HepG2 (cell line): ENCODE measurements around the gene CDK14. TPM values are rescaled to one million over a fixed set of nuclear protein-coding genes. Genes with fewer than 3 reads are reported as not detected.
A peak's percentile ranks its signal among the peaks of the same experiment; 100 is the strongest.

Experiments used
- ATAC-seq: fragments of 200-7000 bp; cut with Tn5 transposase; 3 replicates; pipeline ENCODE4 v1.9.1; 2020; ENCODE audit warnings: mild to moderate bottlenecking, moderate library complexity
- BruUV-seq: library from RNA; stranded (reverse); fragments of 400-500 nt; replicated peaks from 2 replicates; lab custom pipeline; 2021; lab: Mats Ljungman, UMichigan
- CTCF ChIA-PET: fragments of 300-600 bp; formaldehyde crosslinking; extraction: SDS; loops from one replicate; lab custom pipeline; 2021; ENCODE audit warnings: low total read pairs, inconsistent platforms, low intra/inter-chr PET ratio; lab: Yijun Ruan, JAX
- POLR2A ChIA-PET: fragments of 350-600 bp; sonication (Branson Sonifier 250); formaldehyde crosslinking; loops from one replicate; lab custom pipeline; 2020; ENCODE audit warnings: antibody characterized with exemption, inconsistent platforms; lab: Yijun Ruan, JAX
- DNase-seq: peaks from one replicate; pipeline ENCODE4 v3.0.0-alpha.2; 2015; ENCODE audit warnings: low spot score
- FAIRE-seq: peaks from 3 replicates; lab custom pipeline; 2011; peaks lifted over from hg19 to GRCh38; lab: Jason Lieb, UNC
- H2AFZ ChIP-seq: one replicate; pipeline ENCODE4 v1.6.1; 2011; ENCODE audit warnings: low read length, inconsistent platforms
- H3K27ac ChIP-seq: fragments of 300-600 bp; 3 replicates; pipeline ENCODE4 v1.8.0; 2011; ENCODE audit warnings: mixed run types, mild to moderate bottlenecking, mixed read lengths, low read length, inconsistent platforms; ENCODE audit not compliant: insufficient read depth; ENCODE audit errors: extremely low read length
- H3K27me3 ChIP-seq, 2 experiments: fragments of 200-600 bp in 1 of 2; 2 replicates in 1 of 2; 3 replicates in 1 of 2; pipeline versions ENCODE4 v1.6.0 to v1.8.0; 2011; ENCODE audit warnings: low read length in 2 of 2, mild to moderate bottlenecking in 2 of 2, moderate library complexity in 2 of 2, inconsistent platforms in 1 of 2; ENCODE audit not compliant: insufficient read depth in 2 of 2, control insufficient read depth in 1 of 2
- H3K36me3 ChIP-seq, 2 experiments: fragments of 200-600 bp in 1 of 2; replicated peaks in 1 of 2; 2 replicates in 1 of 2; 3 replicates in 1 of 2; pipeline versions ENCODE4 v1.5.1 to v1.8.0; 2011; ENCODE audit warnings: low read length in 2 of 2, inconsistent platforms in 1 of 2; ENCODE audit not compliant: insufficient read depth in 2 of 2, control insufficient read depth in 1 of 2
- H3K4me1 ChIP-seq: 2 replicates; pipeline ENCODE4 v1.5.1; 2012; ENCODE audit warnings: low read length, inconsistent platforms; ENCODE audit not compliant: insufficient read depth
- H3K4me2 ChIP-seq: 2 replicates; pipeline ENCODE4 v1.6.0; 2011; ENCODE audit warnings: low read depth, low read length, inconsistent platforms
- H3K4me3 ChIP-seq, 3 experiments: fragments of 200-600 bp in 1 of 3; sonication (generic), shearing (Covaris generic) in 1 of 3; replicated peaks in 1 of 3; 2 replicates each; pipeline ENCODE4 v1.5.1; 2011 to 2016; ENCODE audit warnings: low read length in 3 of 3, inconsistent platforms in 2 of 3, low read depth in 2 of 3, mild to moderate bottlenecking in 2 of 3, control low read depth in 1 of 3, mixed read lengths in 1 of 3; ENCODE audit not compliant: insufficient read depth in 1 of 3
- H3K79me2 ChIP-seq: one replicate; pipeline ENCODE4 v1.6.1; 2011; ENCODE audit warnings: low read length, inconsistent platforms; ENCODE audit not compliant: insufficient read depth
- H3K9ac ChIP-seq: 2 replicates; pipeline ENCODE4 v1.6.0; 2011; ENCODE audit warnings: mild to moderate bottlenecking, low read depth, low read length, inconsistent platforms; ENCODE audit not compliant: insufficient read depth
- H3K9me3 ChIP-seq: 2 replicates; pipeline ENCODE4 v1.5.1; 2012; ENCODE audit warnings: mild to moderate bottlenecking, low read length
- H4K20me1 ChIP-seq: 2 replicates; pipeline ENCODE4 v1.6.0; 2011; ENCODE audit warnings: inconsistent platforms, mild to moderate bottlenecking, low read length, moderate library complexity; ENCODE audit not compliant: insufficient read depth
- ELF4 ChIP-seq: sonication (generic); formaldehyde crosslinking; IDR thresholded peaks from 2 replicates; pipeline ENCODE4 v1.5.0; 2020; ENCODE audit warnings: missing genetic modification reagents, mild to moderate bottlenecking, moderate library complexity, borderline replicate concordance
- MAFF ChIP-seq: IDR thresholded peaks from 2 replicates; pipeline ENCODE4 v1.6.1; 2011; ENCODE audit warnings: low read depth, low read length, improper control_type of control experiment
- MAFK ChIP-seq, 2 experiments: IDR thresholded peaks in 1 of 2; conservative IDR thresholded peaks in 1 of 2; 2 replicates each; pipeline ENCODE4 v1.6.1; 2011; ENCODE audit warnings: improper control_type of control experiment in 2 of 2, low read length in 2 of 2
- ZFP37 ChIP-seq: sonication (generic); formaldehyde crosslinking; IDR thresholded peaks from 2 replicates; pipeline ENCODE4 v1.4.0; 2020; ENCODE audit warnings: missing genetic modification reagents, borderline replicate concordance
- ZMAT3 ChIP-seq: sonication (generic); formaldehyde crosslinking; conservative IDR thresholded peaks from 2 replicates; pipeline ENCODE4 v1.7.0; 2021; ENCODE audit warnings: missing genetic modification reagents
- WGBS: methylation state at CpG from one replicate; pipeline ENCODE4 v1.1.6; 2017; ENCODE audit warnings: low lambda C conversion rate; 5-methylcytosine and 5-hydroxymethylcytosine counted together
- in situ Hi-C: cut with HindIII; loops from 2 replicates; pipeline ENCODE4 v1.10.0; 2017; ENCODE audit warnings: low pct_unique_long_range_greater_than_20kb; ENCODE audit not compliant: extremely low pct_ligation_motif_present
- intact Hi-C: fragments of 100-400 bp; cut with micrococcal nuclease; formaldehyde crosslinking; loops from one replicate; pipeline ENCODE4 v1.10.0; 2022; ENCODE audit not compliant: unreplicated experiment
- polyA plus RNA-seq, 8 experiments: library from polyadenylated mRNA; depleted of rRNA in 3 of 8; stranded (reverse) in 7 of 8; unstranded in 1 of 8; fragments of >200 nt; fragmentation: Illumina TruSeq in 4 of 8; extraction: Trizol in 4 of 8; gene quantifications; 2 replicates each; pipeline versions ENCODE4 v1.2.1 to v1.2.3, GENCODE V29; 2011 to 2016; ENCODE audit warnings: low read depth in 4 of 8, missing spikeins in 1 of 8, mixed read lengths in 1 of 8; ENCODE audit not compliant: insufficient read depth in 1 of 8
- total RNA-seq, 5 experiments: library from RNA; depleted of rRNA; stranded (reverse); fragments of >200 nt; fragmentation: Illumina TruSeq; extraction: Trizol; gene quantifications; 2 replicates each; pipeline ENCODE4 v1.2.3, GENCODE V29; 2016; ENCODE audit warnings: low read depth in 1 of 5

Gene CDK14
- total and polyA plus RNA-seq, 2 of the 13 experiments (the other 11 are each of a cell fraction or from before 2014, with no cell fraction given): 0.26 to 0.71 TPM

GRCh38 chr7:90951229-90951628 is 355.1 kb downstream of the CDK14 start:
- no peak for DNase-seq
- CTCF ChIA-PET: no interaction called here
- no peaks in the 10 kb centered on the region for H3K27me3 ChIP-seq
- H3K4me1 ChIP-seq: no peaks in the 10 kb centered on the region
- no peak overlapping the region for H2AFZ ChIP-seq
- no peak for TF ChIP-seq ZMAT3 (CRISPR knock-in tag)
- peak; percentile 69 to 80; a peak in 3 of 4 replicates for TF ChIP-seq MAFK (conservative IDR thresholded peaks at IDR 0.05 in 1 of 2, IDR thresholded peaks at IDR 0.05 in 1 of 2; ENCODE audit: low read length in 2 of 2)
- TF ChIP-seq MAFF: peak; percentile 72; the same call in 1 of the 2 replicates
- TF ChIP-seq, all 625 proteins: peak for 2
- in situ Hi-C loops (no loop called here), intact Hi-C loops (no loop called here)
- no peak overlapping the region for H3K4me2 ChIP-seq
- WGBS: 3% methylated on average over 1 of the region's 1 CpG
- H3K9ac ChIP-seq: no peak overlapping the region
- POLR2A ChIA-PET: no interaction called here
- no peak overlapping the region for H3K4me3 ChIP-seq
- FAIRE-seq (no peak), ATAC-seq (no peak)
- no peaks in the 10 kb centered on the region for H4K20me1 ChIP-seq
- H3K79me2 ChIP-seq: no peaks in the 10 kb centered on the region
- BruUV-seq: no TSS peak
- no peaks in the 10 kb centered on the region for H3K36me3 ChIP-seq
- no peaks in the 10 kb centered on the region for H3K9me3 ChIP-seq
- no peak overlapping the region for H3K27ac ChIP-seq

DNA sequence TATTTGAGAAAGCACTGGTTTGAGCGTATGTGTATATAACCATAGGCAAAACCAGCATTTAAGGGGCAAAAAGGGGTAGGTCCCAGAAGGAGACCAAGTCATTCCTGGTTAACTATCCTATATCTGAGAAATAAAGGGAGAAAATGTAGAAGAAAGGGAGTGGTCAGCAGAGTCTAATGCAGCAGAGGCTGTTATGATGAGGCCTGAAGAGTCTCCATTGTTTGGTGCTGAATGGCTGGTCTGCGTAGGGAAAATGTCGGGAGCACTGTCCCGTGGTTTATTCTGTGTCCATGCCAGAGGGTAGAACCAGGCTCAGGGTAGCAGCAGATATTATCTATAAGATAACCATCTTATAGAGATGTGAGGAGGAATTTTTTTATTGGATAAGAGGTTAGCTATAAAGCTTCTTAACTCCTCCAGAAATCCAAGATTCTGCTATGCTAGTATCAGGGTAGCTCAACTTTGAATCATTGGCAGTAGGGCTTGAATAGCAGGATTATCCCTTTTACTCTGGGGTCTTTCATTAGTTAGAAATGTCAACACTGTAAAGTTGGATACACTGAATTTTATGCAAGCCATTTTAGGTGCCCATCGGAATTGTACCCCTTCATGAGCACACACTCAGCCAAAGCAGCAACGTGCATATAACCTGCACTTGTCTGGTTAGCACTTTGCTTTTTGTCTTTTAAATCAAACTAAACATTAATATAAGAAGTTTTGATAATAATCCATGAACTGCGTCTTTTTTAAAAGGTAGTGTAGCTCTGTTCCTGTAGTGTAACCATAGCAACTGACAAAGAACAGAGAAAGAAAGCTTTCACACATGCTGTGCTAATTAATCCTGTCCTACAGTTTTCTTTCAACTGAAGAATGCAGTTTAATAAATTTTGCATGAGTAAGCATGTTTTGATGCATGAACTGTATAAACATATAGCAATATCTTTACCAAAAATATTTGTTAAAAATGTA is 356.1 kb downstream of the CDK14 start:
- in situ Hi-C loops: no loop called here
- H3K4me1 ChIP-seq: no peaks in the 10 kb centered on the region
- H3K9ac ChIP-seq: no peak overlapping the region
- no peak overlapping the region for H3K4me3 ChIP-seq
- no peaks in the 10 kb centered on the region for H3K36me3 ChIP-seq
- no peak for ATAC-seq
- no peak overlapping the region for H3K27ac ChIP-seq
- H3K79me2 ChIP-seq: no peaks in the 10 kb centered on the region
- no peak for DNase-seq
- no peaks in the 10 kb centered on the region for H3K27me3 ChIP-seq
- CTCF ChIA-PET: no interaction called here
- no peaks in the 10 kb centered on the region for H3K9me3 ChIP-seq
- TF ChIP-seq ZFP37 (no peak), MAFK (conservative IDR thresholded peaks at IDR 0.05 in 1 of 2, IDR thresholded peaks at IDR 0.05 in 1 of 2; ENCODE audit: low read length in 2 of 2) (peak; percentile 70 to 86), MAFF (peak; percentile 72; the same call in 1 of the 2 replicates), ELF4 (CRISPR knock-in tag) (no peak)
- TF ChIP-seq, all 625 proteins: peak for 2
- Histone ChIP-seq H3K4me2 (no peak overlapping the region), H2AFZ (no peak overlapping the region), H4K20me1 (no peaks in the 10 kb centered on the region)
- POLR2A ChIA-PET: no interaction called here
- intact Hi-C loops: no loop called here
- no TSS peak for BruUV-seq
- WGBS: 17% methylated on average over 7 of the region's 7 CpGs
- FAIRE-seq: no peak
